DND-41 (cell line): Measurements from ENCODE around the gene UGT1A5.

Source experiments
- ATAC-seq: fragments of 200-7000 bp; cut with Tn5 transposase; 3 replicates; pipeline ENCODE4 v1.9.1; 2021; ENCODE audit warnings: low read depth; ENCODE audit not compliant: insufficient read depth
- DNase-seq: peaks from one replicate; pipeline ENCODE4 v3.0.0-alpha.2; 2020
- H2AFZ ChIP-seq: 2 replicates; pipeline ENCODE4 v1.6.0; 2012; ENCODE audit warnings: low read depth, low read length
- H3K27ac ChIP-seq: 2 replicates; pipeline ENCODE4 v1.5.1; 2012; ENCODE audit warnings: low read length, inconsistent platforms
- H3K27me3 ChIP-seq: fragments of 200-600 bp; sonication (generic); 2 replicates; pipeline ENCODE4 v1.6.0; 2012; ENCODE audit warnings: low read length, mild to moderate bottlenecking, inconsistent platforms; ENCODE audit not compliant: insufficient read depth, poor library complexity
- H3K36me3 ChIP-seq: 2 replicates; pipeline ENCODE4 v1.5.1; 2012; ENCODE audit warnings: low read length, inconsistent platforms; ENCODE audit not compliant: insufficient read depth
- H3K4me1 ChIP-seq: 2 replicates; pipeline ENCODE4 v1.5.1; 2012; ENCODE audit warnings: mild to moderate bottlenecking, low read length; ENCODE audit not compliant: insufficient read depth
- H3K4me2 ChIP-seq: 2 replicates; pipeline ENCODE4 v1.6.0; 2012; ENCODE audit warnings: mild to moderate bottlenecking, moderate library complexity, low read length, inconsistent platforms; ENCODE audit not compliant: insufficient read depth
- H3K4me3 ChIP-seq, 2 experiments: fragments of 200-600 bp in 1 of 2; shearing (Covaris generic) in 1 of 2; 2 replicates each; pipeline ENCODE4 v1.5.1; 2012 to 2016; ENCODE audit warnings: inconsistent platforms in 2 of 2, low read length in 2 of 2, mild to moderate bottlenecking in 2 of 2, low read depth in 1 of 2, moderate library complexity in 1 of 2
- H3K79me2 ChIP-seq: 2 replicates; pipeline ENCODE4 v1.6.0; 2012; ENCODE audit warnings: low read length, inconsistent platforms; ENCODE audit not compliant: insufficient read depth
- H3K9ac ChIP-seq: 2 replicates; pipeline ENCODE4 v1.6.0; 2012; ENCODE audit warnings: low read depth, mild to moderate bottlenecking, inconsistent platforms, low read length, moderate library complexity
- H3K9me3 ChIP-seq: 2 replicates; pipeline ENCODE4 v1.5.1; 2012; ENCODE audit warnings: low read length, moderate library complexity, mild to moderate bottlenecking, inconsistent platforms; ENCODE audit not compliant: insufficient read depth, severe bottlenecking
- H4K20me1 ChIP-seq: 2 replicates; pipeline ENCODE4 v1.6.0; 2012; ENCODE audit warnings: low read length; ENCODE audit not compliant: insufficient read depth
- CTCF ChIP-seq: IDR thresholded peaks from 2 replicates; pipeline ENCODE4 v1.5.1; 2012; ENCODE audit warnings: borderline replicate concordance, low read length, moderate library complexity, mild to moderate bottlenecking; ENCODE audit not compliant: poor library complexity, severe bottlenecking; ENCODE audit errors: extremely low read depth
- EZH2 ChIP-seq: IDR thresholded peaks from 3 replicates; pipeline ENCODE4 v1.6.1; 2012; ENCODE audit warnings: borderline replicate concordance, low read depth, mild to moderate bottlenecking, moderate library complexity, low read length, inconsistent platforms; ENCODE audit not compliant: severe bottlenecking

The UGT1A5 gene

GRCh38 chr2:233814056-233814835 is 101.5 kb downstream of the UGT1A5 start:
- Histone ChIP-seq H3K27ac (no peak overlapping the region), H3K9ac (no peak overlapping the region), H3K9me3 (no peaks in the 10 kb centered on the region), H2AFZ (no peak overlapping the region), H4K20me1 (no peaks in the 10 kb centered on the region), H3K27me3 (peaks cover 20% of the 10 kb centered on the region), H3K4me1 (no peaks in the 10 kb centered on the region), H3K4me2 (no peak overlapping the region), H3K4me3 (no peak overlapping the region), H3K36me3 (no peaks in the 10 kb centered on the region), H3K79me2 (no peaks in the 10 kb centered on the region)
- no peak for DNase-seq
- TF ChIP-seq EZH2 (no peak), CTCF (no peak)
- ATAC-seq: no peak

GRCh38 chr2:233815861-233816260 is 103.2 kb downstream of the UGT1A5 start:
- DNase-seq (no peak), ATAC-seq (no peak)
- no peak overlapping the region for H3K4me2 ChIP-seq
- no peaks in the 10 kb centered on the region for H3K36me3 ChIP-seq
- H3K4me1 ChIP-seq: no peaks in the 10 kb centered on the region
- H3K4me3 ChIP-seq: no peak overlapping the region
- H2AFZ ChIP-seq: no peak overlapping the region
- no peak overlapping the region for H3K9ac ChIP-seq
- TF ChIP-seq CTCF (no peak), EZH2 (no peak)
- no peaks in the 10 kb centered on the region for H3K9me3 ChIP-seq
- no peak overlapping the region for H3K27ac ChIP-seq
- peaks cover 13% of the 10 kb centered on the region for H3K27me3 ChIP-seq
- H4K20me1 ChIP-seq: no peaks in the 10 kb centered on the region
- no peaks in the 10 kb centered on the region for H3K79me2 ChIP-seq

- no peak for TF ChIP-seq EZH2
- TF ChIP-seq CTCF: no peak
- no peak overlapping the region for H3K9ac ChIP-seq
- no peak overlapping the region for H2AFZ ChIP-seq
- no peaks in the 10 kb centered on the region for H3K9me3 ChIP-seq
- no peaks in the 10 kb centered on the region for H4K20me1 ChIP-seq
- DNase-seq (no peak), ATAC-seq (no peak)
- no peak overlapping the region for H3K4me3 ChIP-seq
- H3K79me2 ChIP-seq: no peaks in the 10 kb centered on the region
- H3K36me3 ChIP-seq: no peaks in the 10 kb centered on the region
- H3K4me2 ChIP-seq: no peak overlapping the region
- H3K27ac ChIP-seq: no peak overlapping the region
- no peaks in the 10 kb centered on the region for H3K4me1 ChIP-seq
- H3K27me3 ChIP-seq: peaks cover 10% of the 10 kb centered on the region
Measured at GRCh38 chr2:233816334-233816733, 103.6 kb downstream of the UGT1A5 start.

- H3K36me3 ChIP-seq: no peaks in the 10 kb centered on the region
- no peak overlapping the region for H3K27ac ChIP-seq
- H3K27me3 ChIP-seq: peaks cover 8% of the 10 kb centered on the region
- no peaks in the 10 kb centered on the region for H3K79me2 ChIP-seq
- no peak for TF ChIP-seq EZH2
- no peak for TF ChIP-seq CTCF
- H3K4me3 ChIP-seq: no peak overlapping the region
- H3K9ac ChIP-seq: no peak overlapping the region
- no peaks in the 10 kb centered on the region for H4K20me1 ChIP-seq
- no peak for ATAC-seq
- H3K9me3 ChIP-seq: no peaks in the 10 kb centered on the region
- DNase-seq: no peak
- H2AFZ ChIP-seq: no peak overlapping the region
- H3K4me1 ChIP-seq: no peaks in the 10 kb centered on the region
- no peak overlapping the region for H3K4me2 ChIP-seq
Measured at GRCh38 chr2:233816771-233817170, 104.1 kb downstream of the UGT1A5 start.
